ENCODE measurements around the gene ZMYND8. TPM values are rescaled to one million over a fixed set of nuclear protein-coding genes. Genes with fewer than 3 reads are reported as not detected.
A peak's percentile ranks its signal among the peaks of the same experiment; 100 is the strongest.

ZMYND8 gene
- total and polyA plus RNA-seq, 2 of the 8 experiments (the other 6 are each of a cell fraction or from before 2014, with no cell fraction given) = 50.5 to 163 TPM

DNA sequence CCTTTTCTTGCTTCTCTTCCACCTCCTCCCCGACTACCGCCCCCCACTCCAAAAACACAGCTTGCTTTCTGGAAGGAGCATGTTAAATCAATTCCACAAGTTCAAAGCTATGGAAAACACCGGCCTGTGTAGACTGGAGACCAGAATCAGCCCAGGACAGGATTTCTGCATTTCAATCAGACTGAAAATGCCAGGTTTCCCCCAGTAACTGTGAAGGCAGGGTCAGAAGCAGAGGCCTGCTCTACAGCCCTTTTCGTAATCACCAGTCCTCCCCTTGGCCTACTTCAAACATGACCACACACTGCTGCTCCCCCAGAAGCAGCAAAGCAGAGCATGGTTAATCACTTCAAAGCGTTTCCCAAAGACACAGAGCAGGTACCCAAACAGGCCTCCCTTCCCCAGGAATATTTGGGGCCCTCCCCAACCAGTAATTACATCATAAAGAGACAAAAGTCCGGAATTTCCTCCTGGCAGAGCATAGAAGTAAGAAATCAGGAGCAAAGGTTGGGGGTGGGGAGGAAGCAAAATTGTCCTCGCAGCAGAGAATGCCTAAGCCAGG lies 38.4 kb downstream of the ZMYND8 start (continued):
- TF ChIP-seq FOSL1 (IDR thresholded peaks at IDR 0.05; ENCODE audit: insufficient read depth, low read depth, low read length) = no peak
- no peak for TF ChIP-seq RAD21 (IDR thresholded peaks at IDR 0.05 in 1 of 2, conservative IDR thresholded peaks at IDR 0.05 in 1 of 2; ENCODE audit: low read depth in 2 of 2, low read length in 2 of 2)
- peak; percentile 24; the same call in 1 of the 2 replicates for TF ChIP-seq SP1 (IDR thresholded peaks at IDR 0.05; ENCODE audit: low read depth, low read length)
- TF ChIP-seq SIN3A (conservative IDR thresholded peaks at IDR 0.05 in 1 of 2, IDR thresholded peaks at IDR 0.05 in 1 of 2; ENCODE audit: low read depth in 1 of 2, low read length in 2 of 2) = no peak
- TF ChIP-seq SIX5 (IDR thresholded peaks at IDR 0.05; ENCODE audit: low read depth, low read length) = no peak
- no peak for TF ChIP-seq JUN (IDR thresholded peaks at IDR 0.05; ENCODE audit: low read depth, low read length)
- TF ChIP-seq NANOG (IDR thresholded peaks at IDR 0.05; ENCODE audit: insufficient read depth, low read depth, low read length, poor library complexity, severe bottlenecking) = no peak
- TF ChIP-seq CREB1 (IDR thresholded peaks at IDR 0.05) = peak; percentile 43; the same call in 1 of the 2 replicates
- no peak; the same call in 1 of the 2 replicates for TF ChIP-seq JUND (IDR thresholded peaks at IDR 0.05; ENCODE audit: low read length)
- TF ChIP-seq MAX (IDR thresholded peaks at IDR 0.05) = 0 out of 2 replicates have a peak, but pooled peaks have one; percentile 20
- no peak for TF ChIP-seq KDM1A (IDR thresholded peaks at IDR 0.05; ENCODE audit: borderline replicate concordance, low read length)
- no peak for TF ChIP-seq RXRA (IDR thresholded peaks at IDR 0.05; ENCODE audit: insufficient read depth, low read depth, low read length)
- no peak for TF ChIP-seq CTBP2 (IDR thresholded peaks at IDR 0.05; ENCODE audit: borderline replicate concordance, insufficient read depth, insufficient read length, low read length)
- no peak for TF ChIP-seq BACH1 (IDR thresholded peaks at IDR 0.05; ENCODE audit: low read length)
- no peak for TF ChIP-seq CBX5 (IDR thresholded peaks at IDR 0.05; ENCODE audit: low read depth, low read length)
- peak; percentile 86; the same call in 1 of the 2 replicates for TF ChIP-seq POLR2AphosphoS5 (IDR thresholded peaks at IDR 0.05; ENCODE audit: low read depth, low read length)
- TF ChIP-seq, protein P1, sequence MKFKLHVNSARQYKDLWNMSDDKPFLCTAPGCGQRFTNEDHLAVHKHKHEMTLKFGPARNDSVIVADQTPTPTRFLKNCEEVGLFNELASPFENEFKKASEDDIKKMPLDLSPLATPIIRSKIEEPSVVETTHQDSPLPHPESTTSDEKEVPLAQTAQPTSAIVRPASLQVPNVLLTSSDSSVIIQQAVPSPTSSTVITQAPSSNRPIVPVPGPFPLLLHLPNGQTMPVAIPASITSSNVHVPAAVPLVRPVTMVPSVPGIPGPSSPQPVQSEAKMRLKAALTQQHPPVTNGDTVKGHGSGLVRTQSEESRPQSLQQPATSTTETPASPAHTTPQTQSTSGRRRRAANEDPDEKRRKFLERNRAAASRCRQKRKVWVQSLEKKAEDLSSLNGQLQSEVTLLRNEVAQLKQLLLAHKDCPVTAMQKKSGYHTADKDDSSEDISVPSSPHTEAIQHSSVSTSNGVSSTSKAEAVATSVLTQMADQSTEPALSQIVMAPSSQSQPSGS (IDR thresholded peaks at IDR 0.05; ENCODE audit: low read length) = peak; percentile 81; the same call in 1 of the 2 replicates
- TF ChIP-seq SRF (IDR thresholded peaks at IDR 0.05; ENCODE audit: low read depth, low read length) = no peak
- TF ChIP-seq TBP (IDR thresholded peaks at IDR 0.05; ENCODE audit: low read depth, low read length) = peak; percentile 50
- no peak for TF ChIP-seq GABPA (IDR thresholded peaks at IDR 0.05; ENCODE audit: borderline replicate concordance, insufficient read depth, low read length)
- no peak for TF ChIP-seq E2F6 (IDR thresholded peaks at IDR 0.05)
- TF ChIP-seq GTF2F1 (IDR thresholded peaks at IDR 0.05; ENCODE audit: borderline replicate concordance, low read depth, low read length) = 0 out of 2 replicates have a peak, but pooled peaks have one; percentile 39

Measured in H1 (cell line).